ENCODE measurements around the gene L3HYPDH.
"Not testable (repeated sequence)": the region's sequence is repeated elsewhere in the genome, so short reads cannot be mapped to it uniquely, and the experiment has no call there.

Gene L3HYPDH

GRCh38 chr14:59475709-59476108, 8.5 kb downstream of the L3HYPDH start:
- no peak for DNase-seq

GRCh38 chr14:59474172-59474571, 10.0 kb downstream of the L3HYPDH start:
- DNase-seq = no peak

GRCh38 chr14:59465316-59466135, 18.7 kb downstream of the L3HYPDH start, which contains the start of gene GPR135:
Gene GPR135 (minus strand): TSS chr14:59465380. CDS start chr14:59465226, 154 bp downstream.
- peak; percentile 18 to 53 for DNase-seq

- DNase-seq = peak; percentile 51 to 58
These were observed 19.5 kb downstream of the L3HYPDH start for GRCh38 chr14:59464486-59465315.

- peak in 1 of 2 donors; percentile 11 for DNase-seq
These were observed 20.3 kb downstream of the L3HYPDH start for GRCh38 chr14:59463787-59464485.

- no peak for DNase-seq
These were observed 22.3 kb downstream of the L3HYPDH start for GRCh38 chr14:59461891-59462290.

GRCh38 chr14:59460378-59460777, 23.8 kb downstream of the L3HYPDH start:
- DNase-seq = no peak

GRCh38 chr14:59458486-59458885, 25.7 kb downstream of the L3HYPDH start:
- DNase-seq = no peak

- no peak for DNase-seq
These were observed 28.8 kb downstream of the L3HYPDH start for GRCh38 chr14:59455411-59455810.

- DNase-seq = no peak
These were observed 30.1 kb downstream of the L3HYPDH start for GRCh38 chr14:59454139-59454538.

- no peak for DNase-seq
These were observed 32.4 kb downstream of the L3HYPDH start for GRCh38 chr14:59451849-59452248.

GRCh38 chr14:59450716-59451115, 33.5 kb downstream of the L3HYPDH start:
- DNase-seq = no peak

GRCh38 chr14:59448673-59449072, 35.5 kb downstream of the L3HYPDH start:
- DNase-seq = not testable (repeated sequence)

GRCh38 chr14:59439256-59439965, 44.8 kb downstream of the L3HYPDH start:
- no peak for DNase-seq

GRCh38 chr14:59438195-59438647, 46.0 kb downstream of the L3HYPDH start:
- no peak for DNase-seq

GRCh38 chr14:59435987-59436386, 48.2 kb downstream of the L3HYPDH start:
- DNase-seq = no peak

GRCh38 chr14:59435101-59435500, 49.1 kb downstream of the L3HYPDH start:
- DNase-seq = no peak

GRCh38 chr14:59429790-59430189, 54.4 kb downstream of the L3HYPDH start:
- DNase-seq = no peak

- DNase-seq = no peak
These were observed 55.6 kb downstream of the L3HYPDH start for GRCh38 chr14:59428581-59429012.

GRCh38 chr14:59427653-59428580, 56.3 kb downstream of the L3HYPDH start:
- DNase-seq = no peak

- no peak for DNase-seq
These were observed 58.8 kb downstream of the L3HYPDH start for GRCh38 chr14:59425322-59425935.

Measured in CD4-positive, alpha-beta T cell treated with Interleukin-1 beta for 1 hour (primary cell).